GM21576 (cell line): Measurements from ENCODE around the gene NEK11.

Source experiments
- ATAC-seq: cut with Tn5 transposase; IDR thresholded peaks from one replicate; pipeline ENCODE4 v1.9.1; 2021; ENCODE audit warnings: mild to moderate bottlenecking, moderate library complexity; ENCODE audit not compliant: unreplicated experiment

Gene NEK11

GRCh38 chr3:131026321-131027151 lies at the start of gene NEK11, which contains the start of gene ASTE1:
Gene NEK11 (plus strand): TSS chr3:131026877. CDS start chr3:131029709, 2,832 bp downstream.
Gene ASTE1 (minus strand): TSS chr3:131026825. CDS start chr3:131025306, 1,519 bp downstream.
- peak; percentile 98 for ATAC-seq

DNA sequence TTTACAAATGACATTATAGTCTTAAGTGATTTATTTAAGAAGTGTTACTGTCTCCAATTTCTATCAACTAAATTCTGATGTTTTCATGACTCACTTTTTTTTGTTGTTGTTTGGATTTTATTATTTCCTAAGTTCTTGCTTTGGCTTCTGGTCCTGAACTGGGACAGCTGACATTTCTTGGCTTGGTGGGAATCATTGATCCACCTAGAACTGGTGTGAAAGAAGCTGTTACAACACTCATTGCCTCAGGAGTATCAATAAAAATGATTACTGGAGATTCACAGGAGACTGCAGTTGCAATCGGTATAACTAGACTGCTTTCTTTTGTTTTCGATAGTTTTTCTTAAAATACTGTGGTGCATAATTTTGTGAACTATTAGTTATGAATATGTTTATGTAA lies 47.6 kb upstream of the NEK11 start:
- no peak for ATAC-seq

GRCh38 chr3:130981469-130981868 lies 45.2 kb upstream of the NEK11 start:
- no peak for ATAC-seq

DNA sequence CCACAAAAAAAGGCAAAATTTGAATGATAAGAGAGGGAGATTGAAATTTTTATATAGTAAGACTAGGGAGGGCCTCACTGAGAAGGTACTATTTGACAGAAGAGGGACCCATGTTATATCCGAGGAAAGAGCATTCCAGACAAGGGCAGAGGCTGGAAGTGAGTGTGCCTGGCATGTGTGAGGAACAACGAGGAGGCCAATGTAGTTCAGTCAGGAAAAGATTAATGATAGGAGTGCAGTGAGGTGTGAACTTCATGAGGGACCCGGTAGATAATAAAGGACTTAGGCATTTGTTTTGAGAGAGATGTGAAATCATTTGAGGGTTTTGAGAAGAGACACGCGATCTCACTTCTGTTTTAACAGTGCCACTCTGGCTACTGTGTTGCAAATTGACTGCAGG lies 36.4 kb upstream of the NEK11 start:
- ATAC-seq: no peak

DNA sequence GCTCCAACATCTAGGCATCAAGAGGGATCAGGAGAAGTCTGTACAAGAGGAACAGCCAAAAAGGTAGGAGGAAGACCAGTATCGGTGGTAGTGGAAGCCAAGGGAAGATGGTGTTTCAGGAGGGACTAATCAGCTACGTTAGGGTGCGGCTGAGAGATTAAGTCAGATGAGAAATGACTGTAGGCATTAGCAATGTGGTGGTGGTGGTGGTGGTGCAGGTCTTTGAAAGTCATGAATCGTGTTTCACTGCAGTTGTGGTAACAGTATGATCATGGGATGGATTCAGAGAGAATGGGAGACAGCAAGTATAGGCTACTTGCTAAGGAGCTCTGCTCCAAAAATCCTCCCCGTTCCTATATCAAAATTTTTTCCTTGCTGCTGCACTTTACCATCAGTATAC lies 35.6 kb upstream of the NEK11 start:
- no peak for ATAC-seq

- no peak for ATAC-seq
Observed at GRCh38 chr3:130992344-130992743, 34.3 kb upstream of the NEK11 start.

DNA sequence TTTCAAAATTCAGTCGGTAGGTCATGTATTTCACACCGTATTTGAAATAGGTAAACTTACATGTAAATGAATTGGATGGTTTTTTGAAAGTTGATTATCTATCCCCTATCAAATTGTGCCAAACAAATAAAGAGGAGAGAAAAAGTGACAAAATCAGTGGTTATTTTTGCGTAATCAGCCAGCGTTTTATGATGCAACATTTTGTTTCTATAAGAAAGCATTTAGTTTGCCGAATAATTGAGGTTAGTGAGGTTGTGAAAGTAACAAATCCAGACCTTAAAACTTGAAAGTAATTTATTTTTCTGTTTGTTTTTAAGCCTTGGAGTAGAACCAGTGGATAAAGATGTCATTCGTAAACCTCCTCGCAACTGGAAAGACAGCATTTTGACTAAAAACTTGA lies 29.4 kb upstream of the NEK11 start:
- no peak for ATAC-seq

DNA sequence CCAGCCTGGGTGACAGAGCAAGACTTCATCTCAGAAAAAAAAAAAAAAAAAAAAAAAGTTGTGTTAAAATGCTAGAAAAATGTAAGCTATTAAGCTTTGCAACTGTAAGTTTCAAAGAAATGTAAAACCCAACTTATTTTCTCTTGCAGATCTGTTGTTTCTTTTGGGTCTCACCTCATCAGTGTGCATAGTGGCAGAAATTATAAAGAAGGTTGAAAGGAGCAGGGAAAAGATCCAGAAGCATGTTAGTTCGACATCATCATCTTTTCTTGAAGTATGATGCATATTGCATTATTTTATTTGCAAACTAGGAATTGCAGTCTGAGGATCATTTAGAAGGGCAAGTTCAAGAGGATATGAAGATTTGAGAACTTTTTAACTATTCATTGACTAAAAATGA lies 25.6 kb upstream of the NEK11 start:
- no peak for ATAC-seq

DNA sequence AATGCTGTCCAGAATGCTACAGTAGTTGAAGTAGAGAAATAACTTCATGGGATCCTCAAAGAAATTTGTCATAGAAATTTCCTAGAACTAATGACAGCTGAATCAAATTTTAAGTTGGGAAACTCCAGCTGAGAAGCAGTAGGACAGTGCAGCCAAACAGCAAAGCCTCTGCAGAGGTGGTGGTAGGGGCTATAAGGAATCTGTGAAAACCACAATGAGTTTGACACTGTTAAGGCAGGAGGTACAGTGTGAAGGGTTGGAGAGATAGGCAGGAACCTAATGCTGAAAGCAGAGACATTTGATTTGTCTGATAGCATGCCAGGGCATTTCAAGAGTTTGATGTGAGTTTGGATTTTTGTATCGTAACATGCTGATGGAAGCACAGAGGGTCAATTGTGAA lies 22.1 kb upstream of the NEK11 start:
- ATAC-seq: no peak

DNA sequence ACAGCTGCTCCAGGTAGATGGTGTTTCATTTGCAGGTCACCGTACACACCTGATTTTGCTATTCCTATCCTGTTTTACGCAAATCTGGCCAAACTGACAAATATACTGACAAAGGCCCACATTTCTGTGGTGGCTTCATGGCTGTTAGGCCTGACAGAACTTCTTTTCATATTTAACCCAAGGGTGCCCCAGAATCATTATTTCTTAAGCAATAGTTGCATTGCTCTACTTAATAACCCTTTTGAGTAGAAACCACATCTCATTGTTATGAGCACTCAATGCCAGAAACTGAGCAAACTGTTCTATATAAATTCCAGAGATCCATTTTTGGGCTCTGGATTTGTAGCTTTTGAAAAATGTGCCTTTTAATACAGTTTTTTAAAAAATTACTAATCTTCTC lies 19.4 kb upstream of the NEK11 start:
- no peak for ATAC-seq

- ATAC-seq: no peak
Observed at GRCh38 chr3:131007782-131008181, 18.9 kb upstream of the NEK11 start.

DNA sequence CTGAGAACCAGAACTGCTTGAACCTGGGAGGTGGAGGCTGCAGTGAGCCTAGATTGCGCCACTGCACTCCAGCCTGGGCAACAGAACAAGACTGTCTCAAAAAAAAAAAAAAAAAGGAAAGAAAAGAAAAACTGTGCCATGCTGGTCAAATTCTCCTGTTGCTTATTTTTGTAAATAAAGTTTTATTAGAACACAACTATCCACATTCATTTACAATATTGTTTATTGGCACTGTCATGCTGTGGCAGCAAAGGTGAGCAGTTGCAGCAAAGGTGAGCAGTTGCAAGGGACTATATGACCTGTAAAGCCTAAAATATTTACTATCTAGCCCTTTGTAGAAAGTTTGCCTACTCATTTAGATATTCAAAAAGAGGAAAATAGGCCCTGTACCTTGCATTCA lies 18.4 kb upstream of the NEK11 start:
- ATAC-seq: no peak

DNA sequence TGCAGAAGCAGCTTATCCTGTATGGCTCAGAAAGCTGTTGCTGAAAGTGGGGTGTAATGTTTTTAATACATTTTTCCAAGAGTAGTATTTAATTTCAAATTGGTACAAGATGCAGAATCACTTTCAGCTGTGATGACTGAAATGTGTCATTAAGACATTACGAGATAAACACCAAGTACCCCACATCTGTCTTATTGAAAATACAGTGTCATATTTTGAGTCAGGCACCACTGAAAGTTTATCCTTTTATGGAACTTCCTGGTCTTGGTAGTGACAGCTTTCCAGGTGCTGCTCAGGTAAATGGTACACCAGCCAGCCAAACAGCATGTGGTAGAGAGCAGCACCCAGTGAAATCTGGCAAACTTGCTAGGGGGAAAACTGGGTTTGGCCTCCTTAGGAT lies 17.0 kb upstream of the NEK11 start:
- no peak for ATAC-seq

- ATAC-seq: no peak
Observed at GRCh38 chr3:131018970-131019369, 7.7 kb upstream of the NEK11 start.

DNA sequence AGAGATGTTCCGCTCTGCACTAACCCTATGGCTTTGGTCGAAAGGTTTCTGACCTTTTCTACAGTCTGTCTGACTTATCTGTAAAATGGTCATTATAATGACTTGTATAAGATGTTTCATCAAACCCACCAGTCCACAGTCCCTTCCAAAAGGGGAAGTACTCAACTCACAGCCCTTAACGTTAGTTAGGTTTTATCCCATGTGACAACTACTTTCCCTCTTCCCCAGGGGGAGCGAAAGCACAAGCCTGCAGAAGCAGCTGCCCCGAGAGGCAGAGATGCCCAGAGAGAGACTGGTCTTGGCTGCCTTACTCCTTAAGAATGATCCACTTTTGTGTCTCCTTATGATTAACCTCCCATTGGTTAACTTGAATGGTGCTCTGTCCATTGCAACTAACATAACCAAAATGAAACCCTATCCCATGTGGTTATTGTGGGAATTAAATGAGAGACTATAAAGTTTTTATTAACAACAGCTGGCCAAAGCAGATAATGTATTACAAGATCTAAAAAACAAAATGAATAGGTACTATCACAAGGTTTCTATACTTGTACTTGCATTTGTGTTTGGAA lies 6.5 kb upstream of the NEK11 start:
- ATAC-seq: no peak

DNA sequence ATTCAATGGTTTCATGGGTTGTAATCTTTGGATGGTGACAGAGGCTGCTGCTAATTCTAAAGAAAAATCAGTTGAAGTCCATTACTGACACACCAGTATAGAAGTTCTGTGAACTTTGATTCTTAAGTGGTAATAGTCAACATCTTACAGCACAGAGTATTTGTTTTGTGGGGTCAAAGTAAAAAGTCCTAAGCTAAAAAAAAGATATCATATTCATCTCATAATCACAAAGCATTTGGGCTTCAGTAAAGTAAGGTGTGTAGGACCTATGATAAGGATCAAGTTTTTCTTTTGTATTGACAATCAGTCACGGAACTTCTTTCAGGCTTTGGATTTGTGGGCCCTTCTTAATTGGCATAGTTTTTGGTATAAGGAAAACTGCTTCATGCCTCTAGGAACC lies 1.1 kb upstream of the NEK11 start:
- no peak for ATAC-seq

- ATAC-seq: no peak
Observed at GRCh38 chr3:131028844-131029243, 2.2 kb downstream of the NEK11 start.

DNA sequence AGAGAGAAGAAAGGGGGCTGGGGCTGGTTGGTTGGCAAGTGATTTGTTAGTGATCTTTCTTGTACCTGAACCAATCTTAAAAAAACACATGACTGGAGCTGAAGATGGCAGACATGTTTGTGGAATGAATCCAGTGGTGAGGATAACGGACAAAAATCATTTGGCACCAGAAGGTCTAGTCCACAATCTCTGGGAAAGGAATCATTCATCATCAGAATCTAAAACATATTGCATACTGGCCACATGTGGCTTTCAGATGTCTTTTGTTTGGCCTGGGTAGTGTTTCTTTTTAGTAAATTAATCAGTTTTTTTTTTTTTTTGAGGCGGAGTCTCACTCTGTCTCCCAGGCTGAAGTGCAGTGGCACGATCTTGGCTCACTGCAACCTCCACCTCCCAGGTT lies 5.0 kb downstream of the NEK11 start:
- ATAC-seq: no peak

DNA sequence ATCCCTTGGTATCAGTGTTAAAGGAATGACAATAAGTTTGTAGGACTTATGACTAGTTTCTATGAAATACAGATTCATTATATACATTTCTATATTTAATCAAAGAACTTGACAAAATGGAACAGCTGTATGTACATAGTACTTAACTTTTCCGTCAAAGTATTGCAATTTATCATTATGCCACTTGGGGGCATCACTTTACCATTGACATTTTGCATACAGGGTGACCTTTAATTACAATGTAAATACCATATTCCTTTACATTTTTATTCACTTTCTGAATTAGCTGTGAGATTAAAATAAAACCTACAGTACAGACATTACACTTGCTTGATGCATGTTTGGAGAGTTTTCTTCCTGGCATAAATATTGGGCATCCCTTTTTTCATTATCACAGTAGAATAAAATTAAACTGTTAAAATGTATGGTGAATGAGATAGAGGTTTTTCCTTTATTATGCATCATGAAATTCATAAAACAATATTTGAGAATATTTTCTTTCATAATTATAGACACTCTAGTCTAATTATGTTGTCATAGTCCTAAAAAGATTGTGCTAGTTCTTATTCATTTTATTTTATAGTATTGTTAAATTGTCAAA lies 6.9 kb downstream of the NEK11 start:
- ATAC-seq: no peak

- ATAC-seq: no peak
Observed at GRCh38 chr3:131036200-131036816, 9.6 kb downstream of the NEK11 start.

GRCh38 chr3:131036986-131037385 lies 10.3 kb downstream of the NEK11 start:
- no peak for ATAC-seq

GRCh38 chr3:131038326-131038725 lies 11.6 kb downstream of the NEK11 start:
- ATAC-seq: no peak
